Measurements from ENCODE around the gene KRT73. TPM values are rescaled to one million over a fixed set of nuclear protein-coding genes. Genes with fewer than 3 reads are reported as not detected.

KRT73 gene
- total RNA-seq, 1 experiment from 2014 or later, result not detected

DNA sequence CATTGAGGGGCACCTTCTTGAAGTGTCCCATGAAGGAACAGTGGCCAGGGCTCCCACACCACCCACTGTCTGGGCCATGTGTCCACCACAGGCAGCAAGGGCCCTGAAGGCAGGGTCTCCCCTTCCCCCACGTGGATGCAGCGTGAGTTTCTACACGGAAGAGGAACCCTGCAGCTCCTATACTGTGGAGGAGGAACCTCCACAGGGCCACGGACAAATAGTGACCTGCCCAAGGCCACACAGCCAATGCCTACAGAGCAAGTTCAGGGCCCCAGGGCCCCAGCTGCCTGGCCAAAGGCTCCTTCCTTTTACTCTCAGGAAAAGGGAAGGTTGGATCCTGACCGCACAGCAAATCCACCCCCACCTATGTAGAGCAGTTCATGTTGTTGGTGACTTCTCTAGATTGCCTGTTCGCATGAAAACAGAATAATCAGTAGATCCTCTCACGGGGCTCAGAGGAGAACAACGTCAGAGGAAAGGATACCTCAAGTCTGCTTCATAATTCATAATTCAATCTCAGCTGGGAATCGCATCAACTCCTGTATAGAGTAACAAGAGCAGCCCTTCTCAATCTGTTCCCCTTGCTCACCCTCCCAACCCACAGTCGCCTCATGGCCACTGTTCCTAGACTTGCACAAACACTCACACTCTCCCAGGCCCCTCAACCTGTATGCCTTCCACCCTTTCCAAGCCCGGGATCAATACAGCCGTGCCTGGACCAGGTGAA lies 11.1 kb upstream of the KRT73 start:
- CTCF ChIA-PET, result no interaction called here
- ATAC-seq, result no peak
- H3K4me1 Mint-ChIP-seq, result peaks cover 6% of the 10 kb centered on the region
- DNase-seq (ENCODE audit: low spot score), result no peak
- TF ChIP-seq GRHL2 (CRISPR knock-in tag; IDR thresholded peaks at IDR 0.05; ENCODE audit: insufficient replicate concordance, severe bottlenecking) (no peak), OVOL2 (CRISPR knock-in tag; IDR thresholded peaks at IDR 0.05; ENCODE audit: borderline replicate concordance) (no peak)
- no peaks in the 10 kb centered on the region for H3K27me3 Mint-ChIP-seq (ENCODE audit: low read depth)
- no peaks in the 10 kb centered on the region for H3K36me3 Mint-ChIP-seq
- no peaks in the 10 kb centered on the region for H3K9me3 Mint-ChIP-seq
- H3K4me3 Mint-ChIP-seq, result no peak overlapping the region
- POLR2A ChIA-PET, result no interaction called here
- H3K27ac Mint-ChIP-seq, result no peak overlapping the region

DNA sequence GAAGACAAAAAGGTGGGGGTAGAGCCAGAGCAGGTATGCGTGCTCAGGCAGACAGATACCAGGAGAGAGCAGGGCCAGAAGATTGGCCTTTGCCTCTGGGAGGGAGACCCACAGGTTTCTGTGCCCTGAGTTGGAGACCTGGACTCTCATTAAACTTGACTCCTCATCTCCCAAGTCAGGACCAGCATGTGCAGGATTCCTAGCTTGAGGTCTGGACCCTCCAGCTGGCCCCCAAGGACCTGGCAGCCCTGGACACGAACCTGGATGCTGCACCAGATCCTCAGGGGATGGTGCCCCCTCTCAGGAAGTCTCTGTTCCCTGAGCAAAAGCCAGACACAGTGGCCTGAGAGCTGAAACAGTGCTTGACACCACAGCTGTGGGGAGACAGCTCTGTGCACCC lies 10.5 kb upstream of the KRT73 start:
- CTCF ChIA-PET, result no interaction called here

More for the DNA sequence above, 10.5 kb upstream of the KRT73 start:
- no peaks in the 10 kb centered on the region for H3K27me3 Mint-ChIP-seq (ENCODE audit: low read depth)
- TF ChIP-seq ESRRA (CRISPR knock-in tag; IDR thresholded peaks at IDR 0.05; ENCODE audit: borderline replicate concordance) (no peak), ZBTB21 (CRISPR knock-in tag; IDR thresholded peaks at IDR 0.05; ENCODE audit: borderline replicate concordance) (no peak), TEAD1 (CRISPR knock-in tag; IDR thresholded peaks at IDR 0.05) (no peak), NFYB (CRISPR knock-in tag; conservative IDR thresholded peaks at IDR 0.05; ENCODE audit: low read depth) (no peak), EMX1 (CRISPR knock-in tag; IDR thresholded peaks at IDR 0.05) (no peak), KAT7 (CRISPR knock-in tag; IDR thresholded peaks at IDR 0.05; ENCODE audit: borderline replicate concordance) (no peak), ZNF317 (CRISPR knock-in tag; IDR thresholded peaks at IDR 0.05; ENCODE audit: borderline replicate concordance, low read depth) (no peak), NFATC4 (CRISPR knock-in tag; IDR thresholded peaks at IDR 0.05) (no peak), CREB1 (CRISPR knock-in tag; IDR thresholded peaks at IDR 0.05) (no peak), NR1H2 (CRISPR knock-in tag; IDR thresholded peaks at IDR 0.05) (no peak), OVOL2 (CRISPR knock-in tag; IDR thresholded peaks at IDR 0.05; ENCODE audit: borderline replicate concordance) (no peak)
- TF ChIP-seq, protein P1, sequence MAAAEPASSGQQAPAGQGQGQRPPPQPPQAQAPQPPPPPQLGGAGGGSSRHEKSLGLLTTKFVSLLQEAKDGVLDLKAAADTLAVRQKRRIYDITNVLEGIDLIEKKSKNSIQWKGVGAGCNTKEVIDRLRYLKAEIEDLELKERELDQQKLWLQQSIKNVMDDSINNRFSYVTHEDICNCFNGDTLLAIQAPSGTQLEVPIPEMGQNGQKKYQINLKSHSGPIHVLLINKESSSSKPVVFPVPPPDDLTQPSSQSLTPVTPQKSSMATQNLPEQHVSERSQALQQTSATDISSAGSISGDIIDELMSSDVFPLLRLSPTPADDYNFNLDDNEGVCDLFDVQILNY (CRISPR knock-in tag; IDR thresholded peaks at IDR 0.05), result no peak
- TF ChIP-seq, protein P2, sequence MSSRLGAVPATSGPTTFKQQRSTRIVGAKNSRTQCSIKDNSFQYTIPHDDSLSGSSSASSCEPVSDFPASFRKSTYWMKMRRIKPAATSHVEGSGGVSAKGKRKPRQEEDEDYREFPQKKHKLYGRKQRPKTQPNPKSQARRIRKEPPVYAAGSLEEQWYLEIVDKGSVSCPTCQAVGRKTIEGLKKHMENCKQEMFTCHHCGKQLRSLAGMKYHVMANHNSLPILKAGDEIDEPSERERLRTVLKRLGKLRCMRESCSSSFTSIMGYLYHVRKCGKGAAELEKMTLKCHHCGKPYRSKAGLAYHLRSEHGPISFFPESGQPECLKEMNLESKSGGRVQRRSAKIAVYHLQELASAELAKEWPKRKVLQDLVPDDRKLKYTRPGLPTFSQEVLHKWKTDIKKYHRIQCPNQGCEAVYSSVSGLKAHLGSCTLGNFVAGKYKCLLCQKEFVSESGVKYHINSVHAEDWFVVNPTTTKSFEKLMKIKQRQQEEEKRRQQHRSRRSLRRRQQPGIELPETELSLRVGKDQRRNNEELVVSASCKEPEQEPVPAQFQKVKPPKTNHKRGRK (CRISPR knock-in tag; IDR thresholded peaks at IDR 0.05; ENCODE audit: borderline replicate concordance), result no peak
- TF ChIP-seq, protein P3, sequence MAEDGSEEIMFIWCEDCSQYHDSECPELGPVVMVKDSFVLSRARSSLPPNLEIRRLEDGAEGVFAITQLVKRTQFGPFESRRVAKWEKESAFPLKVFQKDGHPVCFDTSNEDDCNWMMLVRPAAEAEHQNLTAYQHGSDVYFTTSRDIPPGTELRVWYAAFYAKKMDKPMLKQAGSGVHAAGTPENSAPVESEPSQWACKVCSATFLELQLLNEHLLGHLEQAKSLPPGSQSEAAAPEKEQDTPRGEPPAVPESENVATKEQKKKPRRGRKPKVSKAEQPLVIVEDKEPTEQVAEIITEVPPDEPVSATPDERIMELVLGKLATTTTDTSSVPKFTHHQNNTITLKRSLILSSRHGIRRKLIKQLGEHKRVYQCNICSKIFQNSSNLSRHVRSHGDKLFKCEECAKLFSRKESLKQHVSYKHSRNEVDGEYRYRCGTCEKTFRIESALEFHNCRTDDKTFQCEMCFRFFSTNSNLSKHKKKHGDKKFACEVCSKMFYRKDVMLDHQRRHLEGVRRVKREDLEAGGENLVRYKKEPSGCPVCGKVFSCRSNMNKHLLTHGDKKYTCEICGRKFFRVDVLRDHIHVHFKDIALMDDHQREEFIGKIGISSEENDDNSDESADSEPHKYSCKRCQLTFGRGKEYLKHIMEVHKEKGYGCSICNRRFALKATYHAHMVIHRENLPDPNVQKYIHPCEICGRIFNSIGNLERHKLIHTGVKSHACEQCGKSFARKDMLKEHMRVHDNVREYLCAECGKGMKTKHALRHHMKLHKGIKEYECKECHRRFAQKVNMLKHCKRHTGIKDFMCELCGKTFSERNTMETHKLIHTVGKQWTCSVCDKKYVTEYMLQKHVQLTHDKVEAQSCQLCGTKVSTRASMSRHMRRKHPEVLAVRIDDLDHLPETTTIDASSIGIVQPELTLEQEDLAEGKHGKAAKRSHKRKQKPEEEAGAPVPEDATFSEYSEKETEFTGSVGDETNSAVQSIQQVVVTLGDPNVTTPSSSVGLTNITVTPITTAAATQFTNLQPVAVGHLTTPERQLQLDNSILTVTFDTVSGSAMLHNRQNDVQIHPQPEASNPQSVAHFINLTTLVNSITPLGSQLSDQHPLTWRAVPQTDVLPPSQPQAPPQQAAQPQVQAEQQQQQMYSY (CRISPR knock-in tag; IDR thresholded peaks at IDR 0.05), result no peak
- TF ChIP-seq, protein P4, sequence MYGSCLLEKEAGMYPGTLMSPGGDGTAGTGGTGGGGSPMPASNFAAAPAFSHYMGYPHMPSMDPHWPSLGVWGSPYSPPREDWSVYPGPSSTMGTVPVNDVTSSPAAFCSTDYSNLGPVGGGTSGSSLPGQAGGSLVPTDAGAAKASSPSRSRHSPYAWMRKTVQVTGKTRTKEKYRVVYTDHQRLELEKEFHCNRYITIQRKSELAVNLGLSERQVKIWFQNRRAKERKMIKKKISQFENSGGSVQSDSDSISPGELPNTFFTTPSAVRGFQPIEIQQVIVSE (CRISPR knock-in tag; IDR thresholded peaks at IDR 0.05; ENCODE audit: borderline replicate concordance), result no peak
- TF ChIP-seq, protein P5, sequence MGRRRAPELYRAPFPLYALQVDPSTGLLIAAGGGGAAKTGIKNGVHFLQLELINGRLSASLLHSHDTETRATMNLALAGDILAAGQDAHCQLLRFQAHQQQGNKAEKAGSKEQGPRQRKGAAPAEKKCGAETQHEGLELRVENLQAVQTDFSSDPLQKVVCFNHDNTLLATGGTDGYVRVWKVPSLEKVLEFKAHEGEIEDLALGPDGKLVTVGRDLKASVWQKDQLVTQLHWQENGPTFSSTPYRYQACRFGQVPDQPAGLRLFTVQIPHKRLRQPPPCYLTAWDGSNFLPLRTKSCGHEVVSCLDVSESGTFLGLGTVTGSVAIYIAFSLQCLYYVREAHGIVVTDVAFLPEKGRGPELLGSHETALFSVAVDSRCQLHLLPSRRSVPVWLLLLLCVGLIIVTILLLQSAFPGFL (CRISPR knock-in tag; IDR thresholded peaks at IDR 0.05; ENCODE audit: borderline replicate concordance), result no peak
- TF ChIP-seq, protein P6, sequence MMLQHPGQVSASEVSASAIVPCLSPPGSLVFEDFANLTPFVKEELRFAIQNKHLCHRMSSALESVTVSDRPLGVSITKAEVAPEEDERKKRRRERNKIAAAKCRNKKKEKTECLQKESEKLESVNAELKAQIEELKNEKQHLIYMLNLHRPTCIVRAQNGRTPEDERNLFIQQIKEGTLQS (CRISPR knock-in tag; conservative IDR thresholded peaks at IDR 0.05), result no peak
- TF ChIP-seq, protein P7, sequence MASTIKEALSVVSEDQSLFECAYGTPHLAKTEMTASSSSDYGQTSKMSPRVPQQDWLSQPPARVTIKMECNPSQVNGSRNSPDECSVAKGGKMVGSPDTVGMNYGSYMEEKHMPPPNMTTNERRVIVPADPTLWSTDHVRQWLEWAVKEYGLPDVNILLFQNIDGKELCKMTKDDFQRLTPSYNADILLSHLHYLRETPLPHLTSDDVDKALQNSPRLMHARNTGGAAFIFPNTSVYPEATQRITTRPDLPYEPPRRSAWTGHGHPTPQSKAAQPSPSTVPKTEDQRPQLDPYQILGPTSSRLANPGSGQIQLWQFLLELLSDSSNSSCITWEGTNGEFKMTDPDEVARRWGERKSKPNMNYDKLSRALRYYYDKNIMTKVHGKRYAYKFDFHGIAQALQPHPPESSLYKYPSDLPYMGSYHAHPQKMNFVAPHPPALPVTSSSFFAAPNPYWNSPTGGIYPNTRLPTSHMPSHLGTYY (CRISPR knock-in tag; IDR thresholded peaks at IDR 0.05), result no peak
- no peaks in the 10 kb centered on the region for H3K9me3 Mint-ChIP-seq
- POLR2A ChIA-PET, result no interaction called here
- ATAC-seq (no peak), DNase-seq (ENCODE audit: low spot score) (no peak)
- H3K4me1 Mint-ChIP-seq, result peaks cover 6% of the 10 kb centered on the region
- no peak overlapping the region for H3K27ac Mint-ChIP-seq
- no peaks in the 10 kb centered on the region for H3K36me3 Mint-ChIP-seq
- H3K4me3 Mint-ChIP-seq, result no peak overlapping the region
